ENCODE results near the gene ATRNL1. TPM values are rescaled to one million over a fixed set of nuclear protein-coding genes. Genes with fewer than 3 reads are reported as not detected.
A peak's percentile ranks its signal among the peaks of the same experiment; 100 is the strongest.

Gene ATRNL1
- total RNA-seq, 1 donor from 2014 or later = 15.5 TPM

- TF ChIP-seq POLR2AphosphoS5 (IDR thresholded peaks at IDR 0.05; ENCODE audit: insufficient read depth in 1 of 2, low read depth in 1 of 2) = no peak
- TF ChIP-seq, protein P1, sequence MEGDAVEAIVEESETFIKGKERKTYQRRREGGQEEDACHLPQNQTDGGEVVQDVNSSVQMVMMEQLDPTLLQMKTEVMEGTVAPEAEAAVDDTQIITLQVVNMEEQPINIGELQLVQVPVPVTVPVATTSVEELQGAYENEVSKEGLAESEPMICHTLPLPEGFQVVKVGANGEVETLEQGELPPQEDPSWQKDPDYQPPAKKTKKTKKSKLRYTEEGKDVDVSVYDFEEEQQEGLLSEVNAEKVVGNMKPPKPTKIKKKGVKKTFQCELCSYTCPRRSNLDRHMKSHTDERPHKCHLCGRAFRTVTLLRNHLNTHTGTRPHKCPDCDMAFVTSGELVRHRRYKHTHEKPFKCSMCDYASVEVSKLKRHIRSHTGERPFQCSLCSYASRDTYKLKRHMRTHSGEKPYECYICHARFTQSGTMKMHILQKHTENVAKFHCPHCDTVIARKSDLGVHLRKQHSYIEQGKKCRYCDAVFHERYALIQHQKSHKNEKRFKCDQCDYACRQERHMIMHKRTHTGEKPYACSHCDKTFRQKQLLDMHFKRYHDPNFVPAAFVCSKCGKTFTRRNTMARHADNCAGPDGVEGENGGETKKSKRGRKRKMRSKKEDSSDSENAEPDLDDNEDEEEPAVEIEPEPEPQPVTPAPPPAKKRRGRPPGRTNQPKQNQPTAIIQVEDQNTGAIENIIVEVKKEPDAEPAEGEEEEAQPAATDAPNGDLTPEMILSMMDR (IDR thresholded peaks at IDR 0.05) = no peak
- TF ChIP-seq POLR2A (IDR thresholded peaks at IDR 0.05) = no peak
- Histone ChIP-seq H3K36me3 (no peaks in the 10 kb centered on the region), H3K4me3 (no peak overlapping the region), H3K27me3 (no peaks in the 10 kb centered on the region), H3K4me1 (no peaks in the 10 kb centered on the region), H3K27ac (no peak overlapping the region), H3K9me3 (no peaks in the 10 kb centered on the region)
- no peak for DNase-seq (ENCODE audit: extremely low spot score in 2 of 2)
- intact Hi-C loops (cut with DNase I) = no loop called here
These were observed 64.2 kb downstream of the ATRNL1 start for GRCh38 chr10:115157357-115157756.

DNA sequence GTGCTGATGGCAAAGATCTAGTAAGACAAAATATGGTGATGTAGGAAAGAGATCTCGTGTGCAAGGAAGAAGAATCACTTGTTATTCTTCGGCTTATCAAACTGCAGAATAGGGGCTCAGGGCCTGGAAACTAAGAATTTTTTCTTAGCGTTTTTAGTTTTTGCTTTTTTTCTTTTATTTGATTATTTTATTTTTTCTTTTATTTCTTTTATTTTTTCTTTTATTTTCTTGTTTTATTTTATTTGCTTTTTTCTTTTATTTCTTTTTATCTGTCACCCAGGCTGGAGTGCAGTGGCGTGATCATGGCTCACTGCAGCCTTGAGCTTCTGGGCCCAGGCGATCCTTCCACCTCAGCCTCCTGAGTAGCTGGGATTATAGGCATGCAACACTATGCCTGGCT is 70.0 kb downstream of the ATRNL1 start:
- TF ChIP-seq POLR2A (IDR thresholded peaks at IDR 0.05) (no peak), POLR2AphosphoS5 (IDR thresholded peaks at IDR 0.05; ENCODE audit: insufficient read depth in 1 of 2, low read depth in 1 of 2) (no peak)
- TF ChIP-seq, protein P1 (IDR thresholded peaks at IDR 0.05) = no peak
- Histone ChIP-seq H3K27me3 (no peaks in the 10 kb centered on the region), H3K4me1 (no peaks in the 10 kb centered on the region), H3K4me3 (no peak overlapping the region), H3K9me3 (no peaks in the 10 kb centered on the region), H3K27ac (no peak overlapping the region), H3K36me3 (no peaks in the 10 kb centered on the region)
- DNase-seq (ENCODE audit: extremely low spot score in 2 of 2) = no peak
- intact Hi-C loops (cut with DNase I) = no loop called here

DNA sequence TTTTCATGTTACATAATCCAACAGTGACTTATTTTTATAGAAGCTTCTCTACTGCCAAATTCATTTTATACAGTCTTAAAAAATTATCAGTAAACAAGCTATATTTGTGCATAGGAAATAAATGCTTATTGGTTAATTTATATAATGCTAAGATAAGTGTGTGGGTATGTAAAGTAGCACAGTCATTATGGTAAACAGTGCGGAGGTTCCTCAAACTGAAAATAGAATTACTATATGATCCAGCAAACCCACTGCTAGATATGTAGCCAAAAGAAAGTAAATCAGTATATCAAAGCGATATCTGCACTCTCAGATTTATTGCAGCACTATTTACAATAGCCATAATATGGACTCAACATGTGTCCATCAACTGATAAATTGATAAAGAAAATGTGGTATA is 71.1 kb downstream of the ATRNL1 start:
- Histone ChIP-seq H3K27ac (no peak overlapping the region), H3K4me1 (no peaks in the 10 kb centered on the region), H3K36me3 (no peaks in the 10 kb centered on the region), H3K27me3 (no peaks in the 10 kb centered on the region), H3K9me3 (no peaks in the 10 kb centered on the region), H3K4me3 (no peak overlapping the region)
- intact Hi-C loops (cut with DNase I) = no loop called here
- TF ChIP-seq POLR2A (IDR thresholded peaks at IDR 0.05) (no peak), POLR2AphosphoS5 (IDR thresholded peaks at IDR 0.05; ENCODE audit: insufficient read depth in 1 of 2, low read depth in 1 of 2) (no peak)
- TF ChIP-seq, protein P1 (IDR thresholded peaks at IDR 0.05) = no peak
- DNase-seq (ENCODE audit: extremely low spot score in 2 of 2) = no peak

- no peak overlapping the region for H3K27ac ChIP-seq
- no peaks in the 10 kb centered on the region for H3K27me3 ChIP-seq
- no peaks in the 10 kb centered on the region for H3K9me3 ChIP-seq
- no peak overlapping the region for H3K4me3 ChIP-seq
- TF ChIP-seq POLR2AphosphoS5 (IDR thresholded peaks at IDR 0.05; ENCODE audit: insufficient read depth in 1 of 2, low read depth in 1 of 2) = no peak
- TF ChIP-seq, protein P1 (IDR thresholded peaks at IDR 0.05) = no peak
- no peak for TF ChIP-seq POLR2A (IDR thresholded peaks at IDR 0.05)
- H3K4me1 ChIP-seq = no peaks in the 10 kb centered on the region
- H3K36me3 ChIP-seq = no peaks in the 10 kb centered on the region
- no peak for DNase-seq (ENCODE audit: extremely low spot score in 2 of 2)
- intact Hi-C loops (cut with DNase I) = loop anchor here (2.0 kb wide), 1 partner anchor 31 kb away; no protein-coding TSS in a partner anchor
These were observed 74.6 kb downstream of the ATRNL1 start for GRCh38 chr10:115167751-115168150.

GRCh38 chr10:115171392-115171960 is 78.3 kb downstream of the ATRNL1 start:
- Histone ChIP-seq H3K9me3 (no peaks in the 10 kb centered on the region), H3K4me1 (no peaks in the 10 kb centered on the region), H3K36me3 (no peaks in the 10 kb centered on the region), H3K4me3 (no peak overlapping the region), H3K27me3 (no peaks in the 10 kb centered on the region), H3K27ac (no peak overlapping the region)
- TF ChIP-seq POLR2A (IDR thresholded peaks at IDR 0.05) (no peak), POLR2AphosphoS5 (IDR thresholded peaks at IDR 0.05; ENCODE audit: insufficient read depth in 1 of 2, low read depth in 1 of 2) (no peak)
- TF ChIP-seq, protein P1 (IDR thresholded peaks at IDR 0.05) = peak in 1 of 3 experiments; percentile 43
- intact Hi-C loops (cut with DNase I) = no loop called here
- DNase-seq (ENCODE audit: extremely low spot score in 2 of 2) = no peak
